Breast epithelium (tissue), 4 donors: ENCODE results near the gene SYNJ2. TPM values are rescaled to one million over a fixed set of nuclear protein-coding genes. Genes with fewer than 3 reads are reported as not detected.

Experiments used
- DNase-seq, 2 donors: peaks; one replicate each; pipeline ENCODE4 v3.0.0-alpha.2; 2019; ENCODE audit warnings: low spot score in 2 of 2
- H3K27ac ChIP-seq, 2 donors: fragments of 200-600 bp; sonication (generic) in 1 of 2; one replicate each; pipeline ENCODE4 v1.5.1; 2016 to 2019; ENCODE audit warnings: mild to moderate bottlenecking in 1 of 2
- H3K27me3 ChIP-seq, 2 donors: fragments of 200-600 bp; sonication (generic) in 1 of 2; one replicate each; pipeline versions ENCODE4 v1.5.1 to v1.6.0; 2017 to 2019; ENCODE audit warnings: control low read depth in 1 of 2, mild to moderate bottlenecking in 1 of 2
- H3K36me3 ChIP-seq: fragments of 200-600 bp; one replicate; pipeline ENCODE4 v1.5.1; 2019
- H3K4me1 ChIP-seq, 2 donors: fragments of 200-600 bp; sonication (generic); one replicate each; pipeline ENCODE4 v1.5.1; 2016 to 2019; ENCODE audit warnings: control low read depth in 1 of 2
- H3K4me3 ChIP-seq, 3 donors: fragments of 200-600 bp; sonication (generic); 1 replicate in 2 of 3; 2 replicates in 1 of 3; pipeline ENCODE4 v1.5.1; 2016 to 2019; ENCODE audit warnings: mild to moderate bottlenecking in 3 of 3, moderate library complexity in 2 of 3
- H3K9me3 ChIP-seq, 2 donors: fragments of 200-600 bp; sonication (generic) in 1 of 2; one replicate each; pipeline ENCODE4 v1.5.1; 2016 to 2019; ENCODE audit warnings: control low read depth in 1 of 2
- POLR2A ChIP-seq: fragments of 450-650 bp; IDR thresholded peaks from one replicate; pipeline ENCODE4 v1.6.1; 2016; ENCODE audit warnings: antibody characterized with exemption, mild to moderate bottlenecking, moderate library complexity
- POLR2AphosphoS5 ChIP-seq, 3 donors: sonication (generic); formaldehyde crosslinking; IDR thresholded peaks; one replicate each; pipeline ENCODE4 v1.6.1; 2017; ENCODE audit warnings: antibody characterized with exemption in 3 of 3
- intact Hi-C: fragments of 100-400 bp; cut with DNase I; formaldehyde crosslinking; loops from one replicate; pipeline ENCODE4 v1.15.1; 2023; ENCODE audit warnings: low total_unique reads
- total RNA-seq, 3 donors: library from RNA; depleted of rRNA; stranded (reverse); fragments of >200 nt; gene quantifications; one replicate each; pipeline ENCODE4 v1.1.0, GENCODE V29; 2016
- TF ChIP-seq, protein P1 (sequence below), 3 donors: fragments of 450-650 bp; IDR thresholded peaks; one replicate each; pipeline ENCODE4 v1.5.1; 2016 to 2017; ENCODE audit warnings: antibody characterized with exemption in 3 of 3, mild to moderate bottlenecking in 3 of 3, moderate library complexity in 3 of 3

The SYNJ2 gene
- total RNA-seq, 3 donors from 2014 or later = 3.0 to 20.2 (median 15.7) TPM

DNA sequence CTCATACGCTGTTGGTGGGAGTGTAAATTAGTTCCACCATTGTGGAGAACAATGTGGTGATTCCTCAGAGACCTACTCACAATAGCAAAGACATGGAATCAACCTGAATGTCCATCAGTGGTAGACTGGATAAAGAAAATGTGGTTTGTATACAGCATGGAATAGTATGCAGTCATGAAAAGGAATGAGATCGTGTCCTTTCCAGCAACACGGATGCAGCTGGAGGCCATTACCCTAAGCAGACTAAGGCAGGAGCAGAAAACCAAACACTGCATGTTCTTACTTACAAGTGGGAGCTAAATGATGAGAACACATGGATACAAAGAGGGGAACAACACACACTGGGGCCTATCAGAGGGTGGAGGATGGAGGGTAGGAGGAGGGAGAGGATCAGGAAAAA is 54.6 kb downstream of the SYNJ2 start:
- intact Hi-C loops = no loop called here
- no peaks in the 10 kb centered on the region for H3K4me1 ChIP-seq
- TF ChIP-seq, protein P1, sequence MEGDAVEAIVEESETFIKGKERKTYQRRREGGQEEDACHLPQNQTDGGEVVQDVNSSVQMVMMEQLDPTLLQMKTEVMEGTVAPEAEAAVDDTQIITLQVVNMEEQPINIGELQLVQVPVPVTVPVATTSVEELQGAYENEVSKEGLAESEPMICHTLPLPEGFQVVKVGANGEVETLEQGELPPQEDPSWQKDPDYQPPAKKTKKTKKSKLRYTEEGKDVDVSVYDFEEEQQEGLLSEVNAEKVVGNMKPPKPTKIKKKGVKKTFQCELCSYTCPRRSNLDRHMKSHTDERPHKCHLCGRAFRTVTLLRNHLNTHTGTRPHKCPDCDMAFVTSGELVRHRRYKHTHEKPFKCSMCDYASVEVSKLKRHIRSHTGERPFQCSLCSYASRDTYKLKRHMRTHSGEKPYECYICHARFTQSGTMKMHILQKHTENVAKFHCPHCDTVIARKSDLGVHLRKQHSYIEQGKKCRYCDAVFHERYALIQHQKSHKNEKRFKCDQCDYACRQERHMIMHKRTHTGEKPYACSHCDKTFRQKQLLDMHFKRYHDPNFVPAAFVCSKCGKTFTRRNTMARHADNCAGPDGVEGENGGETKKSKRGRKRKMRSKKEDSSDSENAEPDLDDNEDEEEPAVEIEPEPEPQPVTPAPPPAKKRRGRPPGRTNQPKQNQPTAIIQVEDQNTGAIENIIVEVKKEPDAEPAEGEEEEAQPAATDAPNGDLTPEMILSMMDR (IDR thresholded peaks at IDR 0.05) = no peak
- TF ChIP-seq POLR2AphosphoS5 (IDR thresholded peaks at IDR 0.05) = no peak

DNA sequence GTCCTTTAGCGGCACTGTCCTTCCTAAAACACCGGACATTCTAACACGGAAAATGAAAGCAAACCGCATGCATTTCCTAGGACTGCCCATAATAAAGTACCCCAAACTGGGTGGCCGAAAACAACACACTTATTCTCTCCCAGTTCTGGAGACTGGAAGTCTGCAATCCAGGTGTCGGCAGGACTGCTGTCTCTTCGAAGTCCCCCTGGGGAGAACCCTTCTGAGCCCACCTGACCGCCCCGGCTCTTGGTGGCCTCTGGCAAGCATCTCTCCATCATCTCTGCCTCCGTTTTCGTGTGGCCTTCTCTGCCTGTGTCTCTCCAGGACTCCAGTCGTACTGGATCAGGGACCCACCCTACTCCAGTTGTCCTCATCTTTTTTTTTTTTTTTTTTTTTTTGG is 55.4 kb downstream of the SYNJ2 start:
- intact Hi-C loops = no loop called here
- H3K36me3 ChIP-seq = no peaks in the 10 kb centered on the region
- no peaks in the 10 kb centered on the region for H3K4me1 ChIP-seq
- H3K4me3 ChIP-seq = no peak overlapping the region
- no peak overlapping the region for H3K27ac ChIP-seq
- no peaks in the 10 kb centered on the region for H3K9me3 ChIP-seq
- DNase-seq = no peak
- H3K27me3 ChIP-seq = no peaks in the 10 kb centered on the region
- no peak for TF ChIP-seq POLR2AphosphoS5 (IDR thresholded peaks at IDR 0.05)
- TF ChIP-seq, protein P1 (IDR thresholded peaks at IDR 0.05) = no peak
- no peak for TF ChIP-seq POLR2A

More for the DNA sequence above, 54.6 kb downstream of the SYNJ2 start:
- DNase-seq = no peak
- Histone ChIP-seq H3K4me3 (no peak overlapping the region), H3K9me3 (no peaks in the 10 kb centered on the region), H3K27me3 (no peaks in the 10 kb centered on the region), H3K27ac (no peak overlapping the region), H3K36me3 (no peaks in the 10 kb centered on the region)

DNA sequence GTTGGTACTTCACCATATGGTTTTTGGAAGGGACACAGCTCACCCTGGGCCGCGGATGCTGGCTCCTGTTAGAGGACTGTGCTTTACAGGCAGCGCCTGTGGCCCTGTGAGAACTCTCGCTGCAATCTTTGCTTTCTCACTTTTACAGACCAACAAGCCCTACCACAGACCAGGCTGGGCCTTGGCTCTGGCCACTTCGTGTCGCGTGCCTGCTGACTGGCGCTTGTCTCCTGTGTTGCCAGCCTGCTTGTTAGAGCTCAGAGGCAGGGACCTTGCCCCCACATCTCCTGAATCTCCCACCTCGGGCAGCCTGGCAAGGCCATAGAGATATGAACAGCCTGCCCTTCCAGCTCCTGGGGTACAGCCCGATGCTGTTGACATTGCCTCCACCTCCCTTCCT is 56.1 kb downstream of the SYNJ2 start:
- H3K4me1 ChIP-seq = peaks cover 0 to 4% of the 10 kb centered on the region in 2 donors
- H3K4me3 ChIP-seq = no peak overlapping the region
- TF ChIP-seq, protein P1 (IDR thresholded peaks at IDR 0.05) = no peak
- no peak for TF ChIP-seq POLR2A
- TF ChIP-seq POLR2AphosphoS5 (IDR thresholded peaks at IDR 0.05) = no peak
- no peaks in the 10 kb centered on the region for H3K27me3 ChIP-seq
- H3K36me3 ChIP-seq = no peaks in the 10 kb centered on the region
- intact Hi-C loops = no loop called here
- DNase-seq = no peak
- no peaks in the 10 kb centered on the region for H3K9me3 ChIP-seq
- no peak overlapping the region for H3K27ac ChIP-seq

DNA sequence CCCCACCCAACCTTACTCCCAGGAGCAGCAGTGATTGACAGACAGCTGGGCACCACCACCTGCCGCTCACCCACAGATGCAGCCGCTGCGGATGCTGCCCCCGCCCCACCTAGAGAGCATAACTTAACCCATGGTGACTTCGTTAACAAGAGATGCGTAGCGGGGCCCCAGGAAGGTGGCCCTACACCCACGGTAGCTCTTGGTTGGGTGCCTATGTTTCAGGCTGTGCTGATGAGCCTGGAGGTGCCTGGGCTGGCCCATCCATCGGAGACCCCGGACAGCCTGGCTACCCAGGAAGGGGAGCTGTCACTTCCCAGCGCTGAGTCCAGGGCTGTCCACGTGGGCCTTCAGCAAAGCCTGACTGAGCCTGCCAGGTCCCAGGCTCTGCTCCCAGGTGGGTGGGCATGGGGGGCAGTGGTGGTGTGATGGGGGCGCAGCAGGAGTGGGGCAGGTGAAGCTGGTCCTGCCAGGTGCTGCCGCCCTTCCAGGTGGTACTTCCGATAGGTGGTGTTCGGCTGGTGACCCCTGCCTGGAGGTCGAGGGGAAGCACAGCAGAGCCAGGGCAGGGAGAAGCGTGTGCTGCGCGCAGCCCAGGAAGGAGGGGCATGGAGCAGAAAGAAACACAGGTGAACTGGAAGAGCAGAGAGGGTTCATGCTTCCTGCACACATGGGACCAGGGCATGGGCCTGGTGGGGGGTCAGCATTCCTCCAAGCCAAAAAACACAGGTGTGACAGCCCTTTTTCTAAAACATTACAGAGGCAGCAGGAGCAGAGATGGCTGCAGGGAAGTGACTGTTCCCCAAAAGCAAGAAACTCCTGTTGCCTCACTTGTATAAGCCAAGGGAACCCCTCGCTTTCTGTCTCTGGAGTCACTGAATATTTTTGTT is 56.9 kb downstream of the SYNJ2 start:
- H3K4me1 ChIP-seq = peaks cover 0 to 6% of the 10 kb centered on the region in 2 donors
- H3K27ac ChIP-seq = no peak overlapping the region
- DNase-seq = no peak
- H3K27me3 ChIP-seq = no peaks in the 10 kb centered on the region
- H3K4me3 ChIP-seq = no peak overlapping the region
- no peaks in the 10 kb centered on the region for H3K9me3 ChIP-seq
- intact Hi-C loops = no loop called here
- TF ChIP-seq, protein P1 (IDR thresholded peaks at IDR 0.05) = no peak
- TF ChIP-seq POLR2AphosphoS5 (IDR thresholded peaks at IDR 0.05) (no peak), POLR2A (no peak)
- no peaks in the 10 kb centered on the region for H3K36me3 ChIP-seq

DNA sequence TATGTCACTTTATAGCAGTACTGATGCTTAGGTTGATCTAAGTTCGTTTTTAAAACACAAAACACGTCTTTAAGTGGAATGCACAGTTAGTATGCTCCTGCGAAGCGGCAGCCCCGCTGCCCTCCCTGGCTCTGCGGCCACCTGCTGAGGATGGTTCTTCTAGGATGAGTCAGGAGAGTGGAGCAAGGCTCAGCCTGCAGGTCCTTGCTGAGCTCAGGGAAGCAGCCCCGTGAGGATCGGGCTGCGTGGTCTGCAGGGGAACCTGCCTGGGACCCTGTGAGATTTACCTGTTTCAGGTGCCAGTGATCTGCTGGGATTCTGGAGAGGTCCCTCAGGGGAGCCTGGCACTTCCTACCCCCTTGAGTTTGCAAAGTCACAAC is 57.5 kb downstream of the SYNJ2 start:
- no peak for DNase-seq
- TF ChIP-seq, protein P1 (IDR thresholded peaks at IDR 0.05) = no peak
- TF ChIP-seq POLR2A = no peak
- no peak for TF ChIP-seq POLR2AphosphoS5 (IDR thresholded peaks at IDR 0.05)
- Histone ChIP-seq H3K4me1 (peaks cover 0 to 6% of the 10 kb centered on the region in 2 donors), H3K36me3 (no peaks in the 10 kb centered on the region), H3K27me3 (no peaks in the 10 kb centered on the region), H3K9me3 (no peaks in the 10 kb centered on the region), H3K27ac (peak overlapping the region in 1 of 2 donors; percentile 15), H3K4me3 (no peak overlapping the region)
- intact Hi-C loops = no loop called here
